PFSK-1 (cell line): Measurements from ENCODE around the gene ADAT2.

ENCODE experiments used
- FOXP2 ChIP-seq: optimal IDR thresholded peaks from 2 replicates; pipeline ENCODE3; 2011; ENCODE audit warnings: borderline replicate concordance, control low read depth, inconsistent platforms; ENCODE audit not compliant: insufficient read depth; ENCODE audit errors: extremely low read length, extremely low read depth
- POLR2AphosphoS5 ChIP-seq: IDR thresholded peaks from 2 replicates; pipeline ENCODE4 v1.6.1; 2012; ENCODE audit warnings: low read depth, mild to moderate bottlenecking, control low read depth, low read length, moderate library complexity
- REST ChIP-seq, 2 experiments: IDR thresholded peaks; 2 replicates each; pipeline versions ENCODE4 v1.6.1 to v1.8.0; 2011 to 2012; ENCODE audit warnings: low read depth in 2 of 2, low read length in 2 of 2, control low read depth in 1 of 2, inconsistent platforms in 1 of 2, mild to moderate bottlenecking in 1 of 2, moderate library complexity in 1 of 2; ENCODE audit not compliant: insufficient read depth in 1 of 2
- SIN3A ChIP-seq: IDR thresholded peaks from 2 replicates; pipeline ENCODE4 v1.6.1; 2012; ENCODE audit warnings: mild to moderate bottlenecking, low read length, moderate library complexity, borderline replicate concordance; ENCODE audit not compliant: insufficient read depth
- TAF1 ChIP-seq: IDR thresholded peaks from 2 replicates; pipeline ENCODE4 v1.6.1; 2012; ENCODE audit warnings: low read length, control low read depth, borderline replicate concordance; ENCODE audit not compliant: insufficient read depth

- no peak for TF ChIP-seq TAF1
- no peak for TF ChIP-seq REST (IDR thresholded peaks at IDR 0.05; ENCODE audit: insufficient read depth in 1 of 2, low read depth in 2 of 2, low read length in 2 of 2)
- TF ChIP-seq POLR2AphosphoS5: no peak
- TF ChIP-seq SIN3A: no peak
- TF ChIP-seq FOXP2: no peak
Observed at GRCh38 chr6:143465546-143465945, 15.1 kb upstream of the ADAT2 start.
